T47D (cell line): ENCODE results near the gene MADCAM1.
"Not testable (repeated sequence)": the region's sequence is repeated elsewhere in the genome, so short reads cannot be mapped to it uniquely, and the experiment has no call there.

Experiments used
- DNase-seq, 2 experiments: peaks; one replicate each; pipeline versions ENCODE4 v3.0.0 to v3.0.0-alpha.2; 2011 to 2012; ENCODE audit warnings: low read depth in 1 of 2, low spot score in 1 of 2
- JUND ChIP-seq: IDR thresholded peaks from 2 replicates; pipeline ENCODE4 v1.6.1; 2012; ENCODE audit warnings: low read depth
- in situ Hi-C: cut with HindIII; loops from 2 replicates; pipeline ENCODE4 v1.10.0; 2016; ENCODE audit warnings: low sequenced_read_pairs, low pct_unique_long_range_greater_than_20kb

The MADCAM1 gene

DNA sequence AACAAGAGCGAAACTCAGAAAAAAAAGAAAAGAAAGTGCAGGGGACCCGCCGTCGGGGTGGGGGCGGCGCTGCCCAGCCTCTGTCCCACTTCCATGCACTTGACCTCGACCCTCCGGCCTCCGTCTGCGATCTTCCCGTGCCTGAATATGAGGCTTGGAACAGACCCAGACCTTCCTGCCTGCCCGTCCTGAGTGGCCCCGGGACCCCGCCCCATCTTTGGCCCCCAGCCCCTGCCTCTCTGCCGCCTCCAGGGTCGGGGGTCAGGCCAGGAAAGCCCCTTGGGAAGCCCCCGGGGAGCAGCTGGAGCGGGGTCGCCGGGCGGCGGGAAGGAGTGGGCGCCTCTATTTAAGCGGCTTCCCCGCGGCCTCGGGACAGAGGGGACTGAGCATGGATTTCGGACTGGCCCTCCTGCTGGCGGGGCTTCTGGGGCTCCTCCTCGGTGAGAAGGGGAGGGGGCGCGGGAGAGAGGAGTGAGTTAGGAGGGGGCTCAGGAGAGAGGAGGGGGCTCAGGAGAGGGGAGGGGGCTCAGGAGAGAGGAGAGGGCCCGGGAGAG lies at the start of gene MADCAM1:
Gene MADCAM1 (plus strand): TSS at position 375 of the 554 bp plus-strand sequence. CDS start 14 bp downstream, at position 389.
- TF ChIP-seq JUND: no peak
- in situ Hi-C loops: no loop called here
- DNase-seq: no peak

DNA sequence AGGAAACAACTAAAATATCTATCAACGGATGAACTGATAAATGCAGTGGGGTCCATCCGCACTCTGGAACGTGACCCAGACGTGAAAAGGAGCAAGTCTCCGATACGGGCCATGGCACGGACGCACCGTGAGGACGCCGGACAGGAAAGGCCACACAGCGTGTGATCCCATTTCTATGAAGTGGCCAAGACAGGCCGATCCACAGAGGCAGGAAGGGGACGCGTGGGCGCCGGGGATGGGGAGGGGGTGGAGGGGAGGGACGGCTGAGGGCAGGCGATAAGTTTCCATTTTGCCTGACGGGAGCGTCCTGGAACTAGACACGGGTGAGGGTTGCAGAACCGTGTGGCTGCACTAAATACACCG lies 49.2 kb upstream of the MADCAM1 start:
- no peak for DNase-seq
- no peak for TF ChIP-seq JUND
- in situ Hi-C loops: no loop called here

DNA sequence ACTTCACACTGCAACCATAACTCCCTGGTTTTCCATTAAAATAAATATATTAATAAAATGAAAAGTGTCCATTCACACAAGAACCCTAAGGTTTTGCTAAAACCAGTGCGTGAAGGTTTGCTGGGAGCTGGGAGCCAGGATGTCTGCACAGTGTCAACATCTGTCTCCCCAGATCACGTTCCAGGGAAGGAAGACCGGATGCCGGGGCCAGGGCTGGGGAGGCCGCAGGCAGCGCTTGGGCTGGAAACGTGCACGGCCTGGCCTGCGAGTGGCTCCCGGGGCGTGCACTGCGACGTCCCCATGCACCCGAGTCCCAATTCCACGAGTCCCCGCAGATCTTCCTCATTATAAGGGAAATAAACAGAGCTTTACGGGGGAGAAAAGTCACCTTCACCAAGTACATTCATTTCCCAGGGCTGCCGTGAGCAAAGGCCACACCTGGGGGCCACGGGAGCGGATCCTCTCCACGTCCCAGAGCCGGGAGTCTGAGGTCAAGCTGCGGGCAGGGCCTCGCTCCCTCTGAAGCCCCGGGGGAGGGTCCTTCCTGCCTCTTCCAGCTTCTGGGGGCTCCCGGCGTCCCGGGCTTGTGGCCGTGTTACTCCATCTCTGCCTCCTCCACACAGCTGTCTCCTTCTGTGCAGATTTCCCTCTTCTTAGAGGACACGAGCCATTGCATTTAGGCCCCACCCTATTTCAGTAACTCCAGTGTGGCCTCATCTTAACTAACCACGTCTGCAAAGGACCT lies 48.3 kb upstream of the MADCAM1 start:
- TF ChIP-seq JUND: no peak
- DNase-seq: no peak
- in situ Hi-C loops: no loop called here

DNA sequence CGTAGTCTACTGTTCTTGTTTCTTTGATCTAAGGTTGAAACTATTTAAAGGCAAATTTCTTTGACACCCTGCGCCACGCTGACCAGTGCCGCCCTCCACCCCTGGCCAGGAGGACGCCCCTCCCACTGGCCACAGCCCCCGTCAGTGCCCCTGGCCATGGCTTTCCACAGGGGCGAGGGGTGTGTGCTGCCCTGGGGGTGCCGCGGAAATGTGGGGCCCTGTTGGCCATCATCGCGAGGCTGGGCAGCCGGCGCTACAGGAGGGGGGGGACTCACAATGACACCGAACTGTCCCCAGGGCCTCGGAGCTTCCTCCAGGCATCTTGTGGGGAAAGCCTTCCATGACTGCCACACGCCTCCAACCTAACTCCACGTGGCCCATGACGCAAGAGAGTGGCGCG lies 46.4 kb upstream of the MADCAM1 start:
- DNase-seq: no peak
- no peak for TF ChIP-seq JUND
- in situ Hi-C loops: no loop called here

DNA sequence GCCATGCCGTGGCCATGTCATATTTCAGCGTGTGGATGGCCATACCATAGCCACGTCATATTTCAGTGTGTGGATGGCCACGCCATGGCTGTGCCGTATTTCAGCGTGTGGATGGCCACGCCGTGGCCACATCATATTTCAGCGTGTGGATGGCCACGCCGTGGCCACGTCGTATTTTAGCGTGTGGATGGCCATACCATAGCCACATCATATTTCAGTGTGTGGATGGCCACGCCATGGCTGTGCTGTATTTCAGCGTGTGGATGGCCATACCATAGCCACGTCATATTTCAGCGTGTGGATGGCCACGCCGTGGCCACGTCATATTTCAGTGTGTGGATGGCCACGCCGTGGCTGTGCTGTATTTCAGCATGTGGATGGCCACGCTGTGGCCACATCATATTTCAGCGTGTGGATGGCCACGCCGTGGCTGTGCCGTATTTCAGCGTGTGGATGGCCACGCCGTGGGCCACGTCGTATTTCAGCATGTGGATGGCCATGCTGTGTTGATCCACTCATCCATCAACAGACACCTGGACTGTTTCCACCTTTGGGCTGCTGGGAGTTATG lies 45.3 kb upstream of the MADCAM1 start:
- in situ Hi-C loops, DNase-seq: not testable (repeated sequence)

DNA sequence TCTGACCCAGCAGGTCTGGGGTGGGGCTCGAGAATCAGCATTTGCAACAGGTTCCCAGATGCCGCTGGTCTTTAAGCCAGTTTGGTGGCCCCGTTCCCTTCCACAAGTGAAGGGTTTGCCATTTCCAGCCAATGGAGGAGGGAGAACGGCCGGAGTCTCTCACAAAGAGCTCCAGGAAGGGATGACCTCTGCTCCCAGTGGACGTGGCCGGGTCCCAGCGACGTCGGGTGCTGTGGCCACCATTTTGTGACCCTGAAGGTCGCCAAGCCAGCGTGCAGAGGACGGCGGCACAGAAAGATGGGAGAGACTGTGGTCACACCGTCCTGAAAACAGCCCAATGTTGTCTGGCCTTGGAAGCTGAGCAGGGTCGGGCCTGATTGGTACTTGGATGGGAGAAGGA lies 43.5 kb upstream of the MADCAM1 start:
- in situ Hi-C loops: no loop called here
- DNase-seq: no peak
- no peak for TF ChIP-seq JUND

DNA sequence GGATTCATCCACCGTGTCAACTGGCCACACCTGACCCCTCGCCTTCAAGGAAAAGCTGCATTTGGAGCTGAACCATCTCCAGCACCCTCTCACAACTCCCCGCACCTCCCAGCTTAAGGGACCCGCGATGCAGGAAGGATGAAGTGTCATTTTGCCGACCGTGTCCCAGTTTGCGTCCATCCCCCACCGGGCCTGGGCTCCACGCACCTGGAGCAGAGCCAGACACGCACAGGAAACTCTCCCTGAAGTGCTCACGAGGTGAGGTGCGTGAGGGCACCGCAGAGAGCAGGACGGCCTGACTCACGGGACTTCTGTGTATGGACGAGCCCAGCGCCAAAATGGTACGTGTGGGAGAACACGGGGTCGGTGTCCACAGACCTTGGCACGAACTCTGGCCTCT lies 42.7 kb upstream of the MADCAM1 start:
- DNase-seq: no peak
- no peak for TF ChIP-seq JUND
- in situ Hi-C loops: no loop called here

DNA sequence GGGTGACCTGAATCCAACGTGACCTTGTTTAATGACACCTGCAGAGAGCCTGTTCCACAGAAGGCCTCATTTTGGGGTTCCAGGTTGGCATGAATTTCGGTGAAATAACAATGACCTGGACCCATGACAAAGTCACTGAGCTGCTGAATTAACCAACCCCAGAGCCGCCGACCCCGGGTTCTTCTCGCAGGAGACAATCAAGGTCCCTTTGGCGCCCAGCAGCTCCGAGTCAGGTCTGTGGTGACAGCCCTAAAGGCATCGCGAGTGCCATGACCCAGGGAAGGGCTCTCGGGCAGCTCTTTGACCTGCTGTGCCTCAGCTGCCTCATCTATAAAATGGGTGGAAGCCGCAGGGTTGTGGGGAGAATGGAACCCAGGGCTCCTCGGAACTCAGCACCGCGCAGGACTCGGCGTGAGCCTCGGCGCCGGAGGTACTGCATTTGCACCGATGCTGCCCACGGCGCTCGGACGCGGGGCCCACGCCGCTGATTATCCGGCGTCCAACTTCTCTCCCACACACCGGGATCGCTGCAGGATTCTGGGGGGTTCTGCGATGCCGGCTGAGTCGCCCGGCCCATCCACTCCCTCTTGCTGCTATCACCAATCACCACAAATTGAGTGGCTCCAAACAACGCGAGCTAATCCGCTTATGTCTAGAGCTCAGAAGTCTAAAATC lies 41.1 kb upstream of the MADCAM1 start:
- TF ChIP-seq JUND: no peak
- peak in 1 of 2 experiments; percentile 38 for DNase-seq
- in situ Hi-C loops: no loop called here

DNA sequence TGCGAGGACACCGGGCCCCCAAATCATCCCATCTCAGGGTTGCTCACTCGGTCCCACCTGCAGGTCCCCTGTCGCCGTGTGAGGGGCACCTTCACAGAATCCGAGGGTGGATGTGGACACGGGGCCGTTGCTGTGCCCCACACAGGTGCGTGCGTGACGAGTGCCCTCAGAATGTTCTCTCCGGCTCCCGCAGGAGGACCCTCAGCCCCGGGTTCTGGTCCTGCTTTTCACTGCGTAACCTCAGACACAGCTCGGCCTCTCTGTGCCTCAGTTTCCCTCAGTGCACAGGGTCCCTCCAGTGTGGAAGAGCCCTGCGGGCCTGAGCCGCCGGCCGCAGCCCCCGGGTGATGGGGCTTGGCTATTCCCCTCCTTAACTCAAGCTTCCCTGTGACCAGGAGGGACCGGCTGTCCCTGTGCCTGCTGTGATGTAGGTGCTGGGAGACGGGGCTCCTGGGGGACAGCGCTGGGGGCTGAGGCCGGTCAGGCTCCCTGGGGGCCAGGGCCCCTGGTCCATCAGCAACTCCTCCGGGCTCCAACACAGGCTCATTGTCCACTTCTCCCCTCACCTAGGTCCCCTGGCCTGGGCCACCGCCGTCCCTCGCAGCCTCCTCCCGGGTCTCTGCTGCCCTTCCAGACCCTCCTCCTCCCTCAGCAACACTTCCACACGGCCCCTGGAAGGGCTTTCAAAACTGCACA lies 40.3 kb upstream of the MADCAM1 start:
- no peak for TF ChIP-seq JUND
- in situ Hi-C loops: no loop called here
- no peak for DNase-seq

DNA sequence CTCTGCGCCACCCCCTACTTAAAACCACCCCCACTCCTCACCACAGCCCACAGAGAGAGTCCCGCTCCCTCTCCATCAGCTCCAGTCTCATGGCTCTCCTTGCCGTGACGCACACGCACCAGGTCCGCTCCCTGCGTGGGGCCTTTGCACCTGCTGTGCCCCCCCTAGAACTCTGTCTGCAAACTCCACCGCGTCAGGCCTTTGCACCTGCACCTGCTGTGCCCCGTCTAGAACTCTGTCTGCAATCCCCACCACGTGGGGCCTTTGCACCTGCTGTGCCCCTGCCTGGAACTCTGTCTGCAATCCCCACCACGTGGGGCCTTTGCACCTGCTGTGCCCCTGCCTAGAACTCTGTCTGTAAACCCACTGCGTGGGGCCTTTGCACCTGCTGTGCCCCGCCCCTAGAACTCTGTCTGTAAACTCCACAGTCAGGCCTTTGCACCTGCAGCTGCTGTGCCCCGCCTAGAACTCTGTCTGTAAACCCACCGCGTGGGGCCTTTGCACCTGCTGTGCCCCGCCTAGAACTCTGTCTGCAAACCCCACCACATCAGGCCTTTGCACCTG lies 39.7 kb upstream of the MADCAM1 start:
- no peak for TF ChIP-seq JUND
- in situ Hi-C loops: no loop called here
- DNase-seq: no peak

DNA sequence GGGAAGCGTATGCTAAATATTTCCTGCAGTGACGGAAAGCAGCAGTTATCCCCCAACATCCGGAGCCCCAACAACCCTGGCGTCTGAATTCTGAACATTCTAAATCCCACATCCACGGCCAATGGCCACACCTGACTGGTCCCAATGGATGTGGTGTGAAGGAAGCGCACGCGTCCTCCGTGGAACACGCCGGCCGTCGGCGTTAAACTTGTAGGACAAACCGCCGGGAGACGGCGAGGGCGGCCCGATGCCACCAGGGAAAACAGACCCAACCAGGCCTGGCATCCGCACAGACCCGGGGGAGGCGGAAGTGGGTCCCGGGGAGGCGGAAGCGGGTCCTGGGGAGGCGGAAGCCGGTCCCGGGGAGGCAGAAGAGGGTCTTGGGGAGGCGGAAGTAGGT lies 38.6 kb upstream of the MADCAM1 start:
- no peak for DNase-seq
- in situ Hi-C loops: no loop called here
- no peak for TF ChIP-seq JUND
